ENCODE results near the gene PRDM16.

The PRDM16 gene

DNA sequence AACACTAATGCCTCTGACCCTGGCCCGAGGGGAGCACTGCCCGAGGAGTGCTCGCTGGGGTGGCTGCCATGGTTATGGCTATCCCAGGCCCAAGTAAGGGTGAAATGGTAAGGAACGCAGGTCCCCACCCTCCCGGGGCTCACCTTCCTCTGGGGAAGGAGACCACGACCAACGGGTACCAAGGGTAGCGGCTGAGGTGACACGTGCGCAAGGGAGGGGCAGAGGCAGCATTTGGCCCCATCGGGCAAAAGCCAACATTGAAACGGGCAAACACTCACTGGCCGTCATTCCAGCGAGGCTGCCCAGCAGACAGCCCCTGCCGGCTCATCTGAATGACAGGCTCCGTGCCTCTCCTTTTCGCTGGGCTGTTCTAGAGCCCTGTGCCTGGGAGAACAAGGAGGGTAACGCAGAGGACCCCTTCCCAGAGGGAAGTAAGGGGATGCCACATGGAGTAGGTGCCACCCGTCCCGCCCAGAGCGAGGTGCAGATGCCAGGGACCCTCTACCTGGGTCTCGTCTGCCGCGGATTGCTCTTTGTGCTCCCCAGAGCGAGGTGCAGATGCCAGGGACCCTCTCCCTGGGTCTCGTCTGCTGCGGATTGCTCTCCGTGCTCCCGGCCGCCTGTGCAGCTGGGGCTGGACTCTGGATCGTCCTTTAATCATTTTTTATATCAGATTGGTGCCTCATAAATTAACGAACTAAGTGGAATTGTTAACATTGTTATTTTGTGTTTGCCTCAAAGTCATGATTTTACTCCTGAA is 31.5 kb upstream of the PRDM16 start:
- no peak overlapping the region for H3K27ac ChIP-seq
- TF ChIP-seq, protein P1, sequence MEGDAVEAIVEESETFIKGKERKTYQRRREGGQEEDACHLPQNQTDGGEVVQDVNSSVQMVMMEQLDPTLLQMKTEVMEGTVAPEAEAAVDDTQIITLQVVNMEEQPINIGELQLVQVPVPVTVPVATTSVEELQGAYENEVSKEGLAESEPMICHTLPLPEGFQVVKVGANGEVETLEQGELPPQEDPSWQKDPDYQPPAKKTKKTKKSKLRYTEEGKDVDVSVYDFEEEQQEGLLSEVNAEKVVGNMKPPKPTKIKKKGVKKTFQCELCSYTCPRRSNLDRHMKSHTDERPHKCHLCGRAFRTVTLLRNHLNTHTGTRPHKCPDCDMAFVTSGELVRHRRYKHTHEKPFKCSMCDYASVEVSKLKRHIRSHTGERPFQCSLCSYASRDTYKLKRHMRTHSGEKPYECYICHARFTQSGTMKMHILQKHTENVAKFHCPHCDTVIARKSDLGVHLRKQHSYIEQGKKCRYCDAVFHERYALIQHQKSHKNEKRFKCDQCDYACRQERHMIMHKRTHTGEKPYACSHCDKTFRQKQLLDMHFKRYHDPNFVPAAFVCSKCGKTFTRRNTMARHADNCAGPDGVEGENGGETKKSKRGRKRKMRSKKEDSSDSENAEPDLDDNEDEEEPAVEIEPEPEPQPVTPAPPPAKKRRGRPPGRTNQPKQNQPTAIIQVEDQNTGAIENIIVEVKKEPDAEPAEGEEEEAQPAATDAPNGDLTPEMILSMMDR (conservative IDR thresholded peaks at IDR 0.05) = no peak
- no peak for TF ChIP-seq ZFX (IDR thresholded peaks at IDR 0.05)

DNA sequence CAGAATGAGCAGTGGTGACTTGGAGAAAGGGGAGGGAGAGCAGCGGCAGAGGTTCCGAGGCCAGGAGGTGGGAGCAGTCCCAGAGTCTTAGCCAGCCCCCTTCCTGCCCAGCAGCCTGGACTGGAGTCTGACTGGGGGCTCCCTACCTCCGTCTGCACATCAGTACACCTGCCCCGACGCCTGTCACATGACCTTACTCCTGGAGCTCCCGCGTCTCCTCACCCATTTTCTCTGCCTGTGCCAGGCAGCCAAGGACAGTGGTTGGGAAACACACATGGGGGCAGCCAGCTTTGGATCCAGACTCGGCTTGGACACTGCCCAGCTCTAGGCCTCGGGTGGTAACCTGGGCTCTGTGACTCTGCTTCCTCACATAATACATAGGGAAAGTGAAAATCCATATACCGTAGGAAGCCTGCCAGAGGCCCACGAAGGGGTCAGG is 30.9 kb upstream of the PRDM16 start:
- TF ChIP-seq, protein P1 (conservative IDR thresholded peaks at IDR 0.05) = no peak
- no peak for TF ChIP-seq ZFX (IDR thresholded peaks at IDR 0.05)
- H3K27ac ChIP-seq = no peak overlapping the region

DNA sequence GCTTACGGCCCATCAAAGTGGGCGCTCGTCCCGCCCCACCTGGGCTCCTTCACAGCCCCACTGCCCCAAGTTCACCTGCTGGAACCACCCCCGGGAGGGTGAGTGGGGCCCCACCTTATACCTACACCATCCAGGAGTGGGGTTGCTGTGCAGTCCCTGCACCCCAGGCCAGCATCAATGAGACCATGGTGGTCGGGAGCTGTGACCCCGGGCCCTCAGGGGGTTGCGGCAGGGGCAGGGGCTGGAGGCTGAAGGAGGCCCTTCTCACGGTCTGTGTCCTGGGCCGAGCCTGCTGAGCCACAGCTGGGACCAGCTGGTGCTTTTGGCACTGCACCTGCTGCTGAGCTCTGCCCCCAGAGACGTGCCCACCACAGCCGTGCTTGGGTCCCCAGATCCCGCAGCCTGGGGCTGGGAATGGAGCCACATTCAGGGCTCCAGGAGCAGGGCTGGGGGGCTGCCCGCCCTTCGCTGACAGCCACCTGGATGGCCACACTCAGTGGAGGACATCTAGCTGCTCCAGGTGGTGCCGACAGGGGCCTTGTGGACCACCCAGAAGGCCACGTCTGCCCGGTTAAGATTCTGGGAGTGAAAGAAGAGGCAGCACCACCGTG is 30.3 kb upstream of the PRDM16 start:
- no peak overlapping the region for H3K27ac ChIP-seq
- TF ChIP-seq, protein P1 (conservative IDR thresholded peaks at IDR 0.05) = no peak
- no peak for TF ChIP-seq ZFX (IDR thresholded peaks at IDR 0.05)

DNA sequence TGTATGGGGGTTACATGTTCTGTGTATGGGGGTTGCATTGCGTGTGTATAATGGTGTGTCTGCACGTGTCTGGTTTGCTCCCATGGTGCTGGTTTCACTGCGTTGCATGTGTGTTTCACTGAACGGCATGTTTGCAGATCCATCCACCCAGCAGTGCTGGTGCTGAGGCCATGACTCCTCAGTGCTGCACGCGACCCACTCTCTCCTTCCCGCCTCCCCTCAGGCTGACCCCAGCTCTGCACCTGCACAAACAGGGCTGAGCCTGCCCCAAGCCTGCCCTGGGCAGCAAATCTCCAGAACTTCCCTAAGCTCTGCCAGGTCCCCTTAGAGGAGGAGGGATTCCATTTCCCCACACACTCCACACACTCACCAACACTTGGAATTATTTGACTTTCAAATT is 29.0 kb upstream of the PRDM16 start:
- no peak overlapping the region for H3K27ac ChIP-seq
- TF ChIP-seq ZFX (IDR thresholded peaks at IDR 0.05) = no peak
- TF ChIP-seq, protein P1 (conservative IDR thresholded peaks at IDR 0.05) = no peak

DNA sequence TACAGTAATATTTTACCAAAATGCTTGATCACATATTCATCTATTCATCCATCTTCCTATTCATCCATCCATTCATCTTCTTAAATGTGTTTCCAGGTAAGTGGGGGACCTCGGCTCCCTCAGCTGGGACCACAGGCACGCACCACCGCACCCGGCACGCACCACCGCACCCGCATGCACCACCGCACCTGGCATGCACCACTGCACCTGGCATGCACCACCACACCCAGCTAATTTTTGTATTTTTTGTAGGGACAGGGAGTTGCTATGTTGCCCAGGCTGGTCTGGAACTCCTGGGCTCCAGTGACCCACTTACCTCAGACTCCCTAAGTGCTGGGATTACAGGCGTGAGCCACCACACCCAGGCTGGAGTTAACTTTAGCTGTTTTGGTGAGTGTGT is 26.5 kb upstream of the PRDM16 start:
- no peak overlapping the region for H3K27ac ChIP-seq
- TF ChIP-seq, protein P1 (conservative IDR thresholded peaks at IDR 0.05) = no peak
- TF ChIP-seq ZFX (IDR thresholded peaks at IDR 0.05) = no peak

DNA sequence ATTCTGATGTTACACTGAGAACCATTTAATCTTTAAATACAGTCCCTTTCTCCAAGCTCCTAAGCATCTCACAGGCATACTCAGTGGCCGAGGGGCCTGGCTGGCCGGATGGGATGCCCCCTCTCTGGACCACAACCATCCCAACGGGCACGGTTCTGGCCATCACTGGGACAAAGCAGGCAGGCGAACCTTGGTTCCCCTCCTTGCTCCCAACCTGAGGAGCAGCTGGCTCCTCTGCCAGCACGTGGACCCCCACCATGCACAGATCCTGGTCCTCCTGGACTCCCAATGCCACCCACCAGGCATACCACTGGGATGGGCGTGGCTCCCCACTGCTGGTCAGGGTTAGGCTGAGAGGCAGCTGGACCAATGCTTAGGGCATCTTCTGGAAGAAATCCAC is 19.8 kb upstream of the PRDM16 start:
- H3K27ac ChIP-seq = no peak overlapping the region

DNA sequence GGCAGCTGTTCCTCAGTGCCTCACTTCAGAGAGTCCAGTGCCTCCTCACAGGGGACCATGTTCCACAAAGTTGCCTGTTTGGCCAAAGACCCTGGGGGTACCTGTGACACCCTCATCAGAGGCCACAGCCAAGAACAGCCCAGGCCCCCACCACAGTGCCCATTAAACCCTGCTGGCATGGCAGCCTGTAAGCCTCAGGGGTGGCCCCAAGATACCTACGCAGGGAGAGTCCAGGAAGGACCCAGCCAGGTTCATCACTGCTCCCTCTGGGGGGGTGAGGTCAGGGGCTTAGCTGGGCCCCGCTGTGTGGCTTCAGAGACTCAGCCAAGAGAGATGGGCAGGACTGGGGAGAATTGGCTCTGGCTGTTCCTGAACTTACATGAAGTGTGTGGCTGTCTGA is 19.1 kb upstream of the PRDM16 start:
- H3K27ac ChIP-seq = no peak overlapping the region
- no peak for TF ChIP-seq ZFX (IDR thresholded peaks at IDR 0.05)
- TF ChIP-seq, protein P1 (conservative IDR thresholded peaks at IDR 0.05) = no peak

More for the DNA sequence above, 19.8 kb upstream of the PRDM16 start:
- TF ChIP-seq, protein P1 (conservative IDR thresholded peaks at IDR 0.05) = no peak
- no peak for TF ChIP-seq ZFX (IDR thresholded peaks at IDR 0.05)

Measured in C4-2B (cell line).